ENCODE measurements around the gene CCNI. TPM values are rescaled to one million over a fixed set of nuclear protein-coding genes. Genes with fewer than 3 reads are reported as not detected.
"Not testable (repeated sequence)": the region's sequence is repeated elsewhere in the genome, so short reads cannot be mapped to it uniquely, and the experiment has no call there.

CCNI gene
- total and polyA plus RNA-seq, 9 donors, result 220 to 772 (median 355) TPM

DNA sequence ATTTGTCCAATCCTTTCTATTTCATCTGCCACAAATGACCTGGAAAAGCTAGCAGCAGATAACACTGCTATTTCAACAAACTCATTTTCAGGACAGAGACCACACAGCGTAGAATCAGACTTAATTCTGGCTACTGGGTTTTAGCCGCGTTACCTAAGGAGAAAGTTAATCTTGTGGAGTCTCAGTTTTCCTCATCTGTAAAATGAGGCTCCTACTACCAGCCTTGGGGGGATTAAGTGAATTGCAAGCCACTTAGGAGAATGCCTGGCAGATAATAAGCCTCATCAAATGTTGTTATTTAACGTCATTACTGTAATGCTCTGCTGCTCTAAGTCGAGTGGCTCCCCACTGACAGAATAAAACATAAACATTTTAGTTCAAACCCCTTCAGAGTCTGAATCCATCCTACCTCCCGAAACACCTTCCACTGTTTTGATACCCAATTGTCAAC lies 1.4 kb downstream of the CCNI start:
- Histone ChIP-seq H3K4me1 (ENCODE audit: insufficient read depth) (peaks cover 5% of the 10 kb centered on the region), H3K27me3 (no peaks in the 10 kb centered on the region), H3K4me3 (peak overlapping the region; percentile 85), H3K9me3 (no peaks in the 10 kb centered on the region), H3K27ac (peak overlapping the region; percentile 95 to 98), H3K36me3 (no peaks in the 10 kb centered on the region)
- 2 to 4% (median 2%) methylated on average over 6 of the region's 6 CpGs for WGBS, 3 donors
- intact Hi-C loops (cut with DNase I), result loop anchor here in 1 of 4 donors (10.0 kb wide), 1 partner anchor 120 kb away; no protein-coding TSS in a partner anchor
- DNase-seq, result no peak
- TF ChIP-seq EP300 (IDR thresholded peaks at IDR 0.05), result no peak
- TF ChIP-seq POLR2A (IDR thresholded peaks at IDR 0.05), result no peak
- TF ChIP-seq, protein P1, sequence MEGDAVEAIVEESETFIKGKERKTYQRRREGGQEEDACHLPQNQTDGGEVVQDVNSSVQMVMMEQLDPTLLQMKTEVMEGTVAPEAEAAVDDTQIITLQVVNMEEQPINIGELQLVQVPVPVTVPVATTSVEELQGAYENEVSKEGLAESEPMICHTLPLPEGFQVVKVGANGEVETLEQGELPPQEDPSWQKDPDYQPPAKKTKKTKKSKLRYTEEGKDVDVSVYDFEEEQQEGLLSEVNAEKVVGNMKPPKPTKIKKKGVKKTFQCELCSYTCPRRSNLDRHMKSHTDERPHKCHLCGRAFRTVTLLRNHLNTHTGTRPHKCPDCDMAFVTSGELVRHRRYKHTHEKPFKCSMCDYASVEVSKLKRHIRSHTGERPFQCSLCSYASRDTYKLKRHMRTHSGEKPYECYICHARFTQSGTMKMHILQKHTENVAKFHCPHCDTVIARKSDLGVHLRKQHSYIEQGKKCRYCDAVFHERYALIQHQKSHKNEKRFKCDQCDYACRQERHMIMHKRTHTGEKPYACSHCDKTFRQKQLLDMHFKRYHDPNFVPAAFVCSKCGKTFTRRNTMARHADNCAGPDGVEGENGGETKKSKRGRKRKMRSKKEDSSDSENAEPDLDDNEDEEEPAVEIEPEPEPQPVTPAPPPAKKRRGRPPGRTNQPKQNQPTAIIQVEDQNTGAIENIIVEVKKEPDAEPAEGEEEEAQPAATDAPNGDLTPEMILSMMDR (IDR thresholded peaks at IDR 0.05), result no peak

DNA sequence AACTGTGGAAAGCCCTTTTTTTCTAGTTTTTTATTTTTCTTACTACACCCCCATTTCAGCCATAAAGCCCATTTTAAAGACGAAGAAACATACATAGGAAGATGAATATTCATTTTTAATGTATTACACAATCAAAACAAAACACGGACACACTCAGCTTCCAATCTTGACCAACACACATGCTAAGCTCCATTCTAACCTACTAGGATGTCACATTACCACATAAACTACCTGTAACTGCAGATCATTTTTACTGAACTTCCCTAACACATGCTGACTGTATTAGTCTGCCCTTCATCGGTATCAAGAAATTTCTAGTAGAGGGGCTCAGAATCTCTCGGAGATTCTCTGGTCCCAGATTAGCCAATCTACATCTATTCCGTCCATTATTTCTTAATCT lies 1.8 kb downstream of the CCNI start:
- intact Hi-C loops (cut with DNase I), result loop anchor here in 1 of 4 donors (10.0 kb wide), 1 partner anchor 119 kb away; no protein-coding TSS in a partner anchor
- WGBS, 3 donors, result 1 to 3% (median 3%) methylated on average over 5 of the region's 5 CpGs
- TF ChIP-seq, protein P1 (IDR thresholded peaks at IDR 0.05), result no peak
- TF ChIP-seq POLR2A (IDR thresholded peaks at IDR 0.05), result no peak
- TF ChIP-seq EP300 (IDR thresholded peaks at IDR 0.05), result no peak

DNA sequence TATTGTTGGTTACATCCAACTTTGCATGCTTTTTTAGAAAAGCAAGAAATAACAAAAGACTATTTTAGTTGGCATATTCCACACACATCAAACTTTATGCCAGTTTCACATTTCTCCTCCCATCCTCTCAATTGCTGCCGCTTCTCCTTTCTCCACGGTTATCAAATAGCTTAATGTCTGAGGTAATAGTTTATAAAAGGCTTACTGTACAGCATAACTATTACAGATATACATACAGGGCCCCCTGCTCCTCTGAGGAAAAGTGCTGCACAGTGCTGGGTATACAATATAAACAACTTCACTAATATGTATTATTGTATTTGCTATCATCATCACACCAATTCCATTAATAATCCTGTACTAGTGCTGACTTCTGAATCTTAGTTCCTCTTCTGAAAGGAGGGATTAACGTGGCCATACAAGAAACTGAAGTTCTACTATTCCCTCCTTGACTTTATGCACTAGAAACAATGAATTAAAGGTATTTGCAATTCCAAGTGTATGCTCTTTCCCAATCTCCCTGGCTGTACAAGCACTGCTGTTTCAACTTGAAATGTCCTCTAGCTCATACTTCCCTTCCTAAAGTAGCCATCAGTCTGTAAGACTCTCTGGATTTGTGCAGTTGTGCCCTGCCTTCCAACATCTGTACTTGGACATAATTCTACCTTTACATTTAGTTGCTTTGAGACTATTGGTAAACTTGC lies 2.5 kb downstream of the CCNI start:
- WGBS, 3 donors, result 0 to 3% (median 1%) methylated on average over 3 of the region's 3 CpGs
- intact Hi-C loops (cut with DNase I), result loop anchor here in 1 of 4 donors (10.0 kb wide), 1 partner anchor 118 kb away; no protein-coding TSS in a partner anchor

More for the DNA sequence above, 1.8 kb downstream of the CCNI start:
- no peak for DNase-seq
- Histone ChIP-seq H3K4me1 (ENCODE audit: insufficient read depth) (peaks cover 6% of the 10 kb centered on the region), H3K9me3 (no peaks in the 10 kb centered on the region), H3K4me3 (peak overlapping the region; percentile 85), H3K27ac (peak overlapping the region; percentile 95 to 98), H3K27me3 (no peaks in the 10 kb centered on the region), H3K36me3 (no peaks in the 10 kb centered on the region)

DNA sequence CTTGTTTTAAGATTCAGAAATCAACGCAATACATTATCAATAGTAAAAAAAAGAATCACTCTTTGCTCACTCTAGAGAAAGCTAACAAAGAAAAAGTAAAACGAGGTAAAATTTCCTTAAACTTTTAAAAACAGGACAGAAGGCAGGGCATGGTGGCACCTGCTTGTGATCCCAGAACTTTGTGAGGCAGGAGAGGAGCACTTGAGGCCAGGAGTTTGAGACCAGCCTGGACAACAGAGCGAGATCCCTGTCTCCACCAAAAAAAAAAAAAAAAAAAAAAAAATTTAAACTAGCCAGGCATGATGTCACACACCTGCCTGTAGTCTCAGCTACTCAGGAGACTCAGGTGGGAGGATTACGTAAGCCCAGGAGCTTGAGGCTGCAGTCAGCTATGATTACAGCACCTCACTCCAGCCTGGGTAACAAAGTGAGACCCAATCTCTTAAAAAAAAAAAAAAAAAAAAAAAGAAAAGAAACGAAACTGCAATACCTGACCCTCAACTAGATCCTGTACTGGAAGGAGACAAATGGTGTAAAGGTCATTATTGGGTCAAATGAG lies 3.5 kb downstream of the CCNI start:
- Histone ChIP-seq H3K27ac (no peak overlapping the region), H3K27me3 (no peaks in the 10 kb centered on the region), H3K4me1 (ENCODE audit: insufficient read depth) (peaks cover 7% of the 10 kb centered on the region), H3K4me3 (no peak overlapping the region), H3K36me3 (no peaks in the 10 kb centered on the region), H3K9me3 (no peaks in the 10 kb centered on the region)
- DNase-seq, result no peak
- WGBS, 3 donors, result 51 to 55% (median 55%) methylated on average over 5 of the region's 5 CpGs
- intact Hi-C loops (cut with DNase I), result loop anchor here in 1 of 4 donors (10.0 kb wide), 1 partner anchor 117 kb away; no protein-coding TSS in a partner anchor
- TF ChIP-seq POLR2A (IDR thresholded peaks at IDR 0.05) (no peak), EP300 (IDR thresholded peaks at IDR 0.05) (no peak)
- TF ChIP-seq, protein P1 (IDR thresholded peaks at IDR 0.05), result no peak

More for the DNA sequence above, 2.5 kb downstream of the CCNI start:
- H3K4me1 ChIP-seq (ENCODE audit: insufficient read depth), result peaks cover 7% of the 10 kb centered on the region
- no peaks in the 10 kb centered on the region for H3K27me3 ChIP-seq
- TF ChIP-seq EP300 (IDR thresholded peaks at IDR 0.05) (no peak), POLR2A (IDR thresholded peaks at IDR 0.05) (no peak)
- TF ChIP-seq, protein P1 (IDR thresholded peaks at IDR 0.05), result no peak
- no peaks in the 10 kb centered on the region for H3K9me3 ChIP-seq
- H3K4me3 ChIP-seq, result peak overlapping the region; percentile 85
- no peak for DNase-seq
- H3K27ac ChIP-seq, result peak overlapping the region in 1 of 2 donors; percentile 95
- H3K36me3 ChIP-seq, result no peaks in the 10 kb centered on the region

DNA sequence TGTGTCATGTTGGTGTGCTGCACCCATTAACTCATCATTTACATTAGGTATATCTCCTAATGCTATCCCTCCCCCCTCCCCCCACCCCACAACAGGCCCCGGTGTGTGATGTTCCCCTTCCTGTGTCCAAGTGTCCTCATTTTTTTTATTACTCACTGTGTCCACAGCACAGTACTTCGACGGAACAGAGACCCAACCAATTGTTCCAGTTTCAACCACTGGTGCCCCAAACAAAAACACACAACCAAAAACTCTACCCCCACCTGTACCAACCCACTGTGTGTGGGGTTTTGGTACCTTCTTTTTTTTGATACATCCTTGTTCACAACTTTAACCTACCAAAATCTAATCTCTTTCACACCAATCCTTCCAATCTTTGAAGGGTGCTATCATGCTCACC lies 6.3 kb downstream of the CCNI start:
- H3K4me1 ChIP-seq (ENCODE audit: insufficient read depth); H3K9me3 ChIP-seq; H3K27me3 ChIP-seq; H3K4me3 ChIP-seq; intact Hi-C loops (cut with DNase I); H3K27ac ChIP-seq; H3K36me3 ChIP-seq; DNase-seq: not testable (repeated sequence)
- 69 to 71% (median 71%) methylated on average over 3 of the region's 3 CpGs for WGBS, 3 donors
